ENCODE results near the gene POLN.

GRCh38 chr4:2269206-2269531 lies 27.2 kb upstream of the POLN start:
- no peak for TF ChIP-seq CTCF (conservative IDR thresholded peaks at IDR 0.05)
- no peak for TF ChIP-seq EZH2 (IDR thresholded peaks at IDR 0.05; ENCODE audit: low read depth)

Data from PC-9 (cell line).